ENCODE results near the gene HEG1. TPM values are rescaled to one million over a fixed set of nuclear protein-coding genes. Genes with fewer than 3 reads are reported as not detected.
"Not testable (repeated sequence)": the region's sequence is repeated elsewhere in the genome, so short reads cannot be mapped to it uniquely, and the experiment has no call there.

HEG1 gene
- total and polyA plus RNA-seq, 7 donors: 0.92 to 61.6 (median 24.5) TPM

- H3K36me3 ChIP-seq: no peaks in the 10 kb centered on the region
- WGBS, 2 donors: 92 to 94% methylated on average over 4 of the region's 4 CpGs
These were observed 43.0 kb upstream of the HEG1 start for GRCh38 chr3:125098611-125099291.

GRCh38 chr3:125090649-125091048 is 34.9 kb upstream of the HEG1 start:
- Histone ChIP-seq H3K27me3 (no peaks in the 10 kb centered on the region), H3K27ac (no peak overlapping the region), H3K9me3 (peaks cover 0 to 5% (median 0%) of the 10 kb centered on the region in 4 donors), H3K4me3 (no peak overlapping the region), H3K4me1 (no peaks in the 10 kb centered on the region), H3K36me3 (no peaks in the 10 kb centered on the region)
- TF ChIP-seq CTCF (IDR thresholded peaks at IDR 0.05) (no peak), EP300 (IDR thresholded peaks at IDR 0.05) (no peak), POLR2AphosphoS5 (IDR thresholded peaks at IDR 0.05) (no peak), POLR2A (IDR thresholded peaks at IDR 0.05) (no peak)
- no peak for DNase-seq
- intact Hi-C loops (cut with DNase I): no loop called here

More at GRCh38 chr3:125098611-125099291, 43.0 kb upstream of the HEG1 start:
- intact Hi-C loops (cut with DNase I): no loop called here
- Histone ChIP-seq H3K27ac (no peak overlapping the region), H3K4me3 (no peak overlapping the region), H3K4me1 (no peaks in the 10 kb centered on the region), H3K9me3 (no peaks in the 10 kb centered on the region), H3K27me3 (no peaks in the 10 kb centered on the region)
- TF ChIP-seq EP300 (IDR thresholded peaks at IDR 0.05) (no peak), CTCF (IDR thresholded peaks at IDR 0.05) (no peak), POLR2A (IDR thresholded peaks at IDR 0.05) (no peak), POLR2AphosphoS5 (IDR thresholded peaks at IDR 0.05) (no peak)
- no peak for DNase-seq

- 87 to 90% methylated on average over 6 of the region's 6 CpGs for WGBS, 2 donors
- Histone ChIP-seq H3K4me3 (no peak overlapping the region), H3K27me3 (no peaks in the 10 kb centered on the region), H3K36me3 (no peaks in the 10 kb centered on the region), H3K4me1 (no peaks in the 10 kb centered on the region), H3K27ac (no peak overlapping the region), H3K9me3 (peaks cover 0 to 5% (median 0%) of the 10 kb centered on the region in 4 donors)
- intact Hi-C loops (cut with DNase I): no loop called here
- TF ChIP-seq POLR2AphosphoS5 (IDR thresholded peaks at IDR 0.05): no peak
- no peak for DNase-seq
These were observed 32.1 kb upstream of the HEG1 start for GRCh38 chr3:125087768-125088391.

GRCh38 chr3:125085166-125085565 is 29.4 kb upstream of the HEG1 start:
- DNase-seq: no peak
- peaks cover 0 to 2% (median 0%) of the 10 kb centered on the region in 4 donors for H3K9me3 ChIP-seq
- intact Hi-C loops (cut with DNase I): no loop called here
- no peaks in the 10 kb centered on the region for H3K4me1 ChIP-seq
- H3K27me3 ChIP-seq: no peaks in the 10 kb centered on the region
- H3K27ac ChIP-seq: no peak overlapping the region
- H3K4me3 ChIP-seq: no peak overlapping the region
- TF ChIP-seq EP300 (IDR thresholded peaks at IDR 0.05): no peak
- TF ChIP-seq POLR2AphosphoS5 (IDR thresholded peaks at IDR 0.05): no peak
- no peak for TF ChIP-seq CTCF (IDR thresholded peaks at IDR 0.05)
- no peak for TF ChIP-seq POLR2A (IDR thresholded peaks at IDR 0.05)
- H3K36me3 ChIP-seq: no peaks in the 10 kb centered on the region

- 79 to 89% methylated on average over 10 of the region's 10 CpGs for WGBS, 2 donors
- intact Hi-C loops (cut with DNase I): no loop called here
These were observed 28.0 kb upstream of the HEG1 start for GRCh38 chr3:125083776-125084175.

GRCh38 chr3:125082339-125082738 is 26.5 kb upstream of the HEG1 start:
- DNase-seq; H3K9me3 ChIP-seq; H3K4me1 ChIP-seq; H3K36me3 ChIP-seq; H3K27ac ChIP-seq; H3K27me3 ChIP-seq; H3K4me3 ChIP-seq; intact Hi-C loops (cut with DNase I): not testable (repeated sequence)
- 87 to 89% methylated on average over 4 of the region's 4 CpGs for WGBS, 2 donors

More at GRCh38 chr3:125083776-125084175, 28.0 kb upstream of the HEG1 start:
- TF ChIP-seq EP300 (IDR thresholded peaks at IDR 0.05) (no peak), CTCF (IDR thresholded peaks at IDR 0.05) (no peak)
- Histone ChIP-seq H3K4me3 (no peak overlapping the region), H3K27me3 (no peaks in the 10 kb centered on the region), H3K9me3 (no peaks in the 10 kb centered on the region), H3K36me3 (no peaks in the 10 kb centered on the region), H3K27ac (no peak overlapping the region), H3K4me1 (no peaks in the 10 kb centered on the region)
- DNase-seq: no peak

Data from sigmoid colon (tissue), 7 donors.